IMR-90 (cell line): ENCODE data around the gene STRA6. TPM values are rescaled to one million over a fixed set of nuclear protein-coding genes. Genes with fewer than 3 reads are reported as not detected.

Experiments used
- ATAC-seq: fragments of 200-7000 bp; cut with Tn5 transposase; 2 replicates; pipeline ENCODE4 v1.9.1; 2020; ENCODE audit warnings: low read depth, mild to moderate bottlenecking, moderate library complexity
- BruUV-seq: library from RNA; stranded (reverse); fragments of 400-500 nt; replicated peaks from 2 replicates; lab custom pipeline; 2021; lab: Mats Ljungman, UMichigan
- CTCF ChIA-PET: fragments of 300-600 bp; formaldehyde crosslinking; extraction: SDS; loops from one replicate; lab custom pipeline; 2021; ENCODE audit warnings: antibody characterized with exemption; lab: Yijun Ruan, JAX
- POLR2A ChIA-PET: fragments of 300-600 bp; sonication (Branson Sonifier 250); formaldehyde crosslinking; loops from one replicate; lab custom pipeline; 2022; ENCODE audit warnings: antibody characterized with exemption; ENCODE audit not compliant: unreplicated experiment; lab: Charles Lee
- DNase-seq: peaks from one replicate; pipeline ENCODE4 v3.0.0; 2013
- H2AFZ ChIP-seq: replicated peaks from 2 replicates; pipeline ENCODE3; 2013; ENCODE audit warnings: low read length, mild to moderate bottlenecking; ENCODE audit not compliant: poor library complexity
- H2AK5ac ChIP-seq: 2 replicates; pipeline ENCODE4 v1.6.1; 2013; ENCODE audit warnings: low read depth, low read length, inconsistent platforms
- H2AK9ac ChIP-seq: replicated peaks from 2 replicates; pipeline ENCODE3; 2013; ENCODE audit warnings: mild to moderate bottlenecking, low read depth, low read length, moderate library complexity; ENCODE audit not compliant: poor library complexity
- H2BK120ac ChIP-seq: 2 replicates; pipeline ENCODE4 v1.6.1; 2013; ENCODE audit warnings: low read depth, low read length, inconsistent platforms
- H2BK15ac ChIP-seq: 3 replicates; pipeline ENCODE4 v1.6.1; 2013; ENCODE audit warnings: low read depth, low read length, inconsistent platforms
- H2BK20ac ChIP-seq: 2 replicates; pipeline ENCODE4 v1.6.1; 2013; ENCODE audit warnings: low read depth, mild to moderate bottlenecking, inconsistent platforms, low read length, moderate library complexity
- H2BK5ac ChIP-seq: 2 replicates; pipeline ENCODE4 v1.6.1; 2013; ENCODE audit warnings: mild to moderate bottlenecking, low read depth, low read length, inconsistent platforms; ENCODE audit not compliant: poor library complexity, severe bottlenecking
- H3K14ac ChIP-seq: replicated peaks from 2 replicates; pipeline ENCODE4 v1.6.1; 2013; ENCODE audit warnings: low read depth, low read length, inconsistent platforms
- H3K18ac ChIP-seq: 2 replicates; pipeline ENCODE4 v1.6.1; 2013; ENCODE audit warnings: low read depth, low read length, control low read depth
- H3K23ac ChIP-seq: 2 replicates; pipeline ENCODE4 v1.6.1; 2013; ENCODE audit warnings: low read depth, low read length, inconsistent platforms
- H3K27ac ChIP-seq: 2 replicates; pipeline ENCODE4 v1.5.1; 2013; ENCODE audit warnings: mild to moderate bottlenecking, control low read depth, low read length; ENCODE audit not compliant: insufficient read depth
- H3K27me3 ChIP-seq: 2 replicates; pipeline ENCODE4 v1.6.1; 2013; ENCODE audit warnings: low read length; ENCODE audit not compliant: control insufficient read depth, insufficient read depth
- H3K36me3 ChIP-seq: 2 replicates; pipeline ENCODE4 v1.6.1; 2013; ENCODE audit warnings: low read length, mixed read lengths; ENCODE audit not compliant: control insufficient read depth, insufficient read depth
- H3K4ac ChIP-seq: 2 replicates; pipeline ENCODE4 v1.6.1; 2013; ENCODE audit warnings: low read depth, low read length, inconsistent platforms
- H3K4me1 ChIP-seq: 2 replicates; pipeline ENCODE4 v1.6.1; 2013; ENCODE audit warnings: low read length, mixed read lengths; ENCODE audit not compliant: control insufficient read depth, insufficient read depth
- H3K4me2 ChIP-seq: 2 replicates; pipeline ENCODE4 v1.6.1; 2013; ENCODE audit warnings: low read depth, mild to moderate bottlenecking, control low read depth, low read length, moderate library complexity
- H3K4me3 ChIP-seq: 2 replicates; pipeline ENCODE4 v1.5.1; 2013; ENCODE audit warnings: low read depth, mild to moderate bottlenecking, control low read depth, low read length, moderate library complexity; ENCODE audit not compliant: insufficient read depth
- H3K56ac ChIP-seq: 2 replicates; pipeline ENCODE4 v1.6.1; 2013; ENCODE audit warnings: low read length, inconsistent platforms; ENCODE audit not compliant: insufficient read depth; ENCODE audit errors: extremely low read depth
- H3K79me1 ChIP-seq, 2 experiments: 2 replicates each; pipeline ENCODE4 v1.6.1; 2013; ENCODE audit warnings: low read length in 2 of 2, inconsistent platforms in 1 of 2, low read depth in 1 of 2
- H3K9ac ChIP-seq: 2 replicates; pipeline ENCODE4 v1.6.1; 2013; ENCODE audit warnings: low read depth, low read length, control low read depth
- H3K9me1 ChIP-seq: 2 replicates; pipeline ENCODE4 v1.6.1; 2013; ENCODE audit warnings: low read length, inconsistent platforms; ENCODE audit not compliant: insufficient read depth
- H3K9me3 ChIP-seq: 2 replicates; pipeline ENCODE4 v1.6.1; 2013; ENCODE audit warnings: low read length; ENCODE audit not compliant: control insufficient read depth, insufficient read depth
- H4K20me1 ChIP-seq: 2 replicates; pipeline ENCODE4 v1.6.1; 2013; ENCODE audit warnings: low read length, inconsistent platforms; ENCODE audit not compliant: insufficient read depth
- H4K5ac ChIP-seq: 2 replicates; pipeline ENCODE4 v1.6.1; 2013; ENCODE audit warnings: mild to moderate bottlenecking, low read depth, low read length, control low read depth
- H4K8ac ChIP-seq, 2 experiments: 2 replicates each; pipeline ENCODE4 v1.6.1; 2013; ENCODE audit warnings: low read depth in 2 of 2, low read length in 2 of 2, control low read depth in 1 of 2, inconsistent platforms in 1 of 2
- H4K91ac ChIP-seq: 2 replicates; pipeline ENCODE4 v1.6.1; 2013; ENCODE audit warnings: low read depth, low read length, inconsistent platforms; ENCODE audit not compliant: insufficient read depth
- CEBPB ChIP-seq: IDR thresholded peaks from 2 replicates; pipeline ENCODE4 v1.6.1; 2012; ENCODE audit warnings: low read depth, low read length, improper control_type of control experiment
- CHD1 ChIP-seq: IDR thresholded peaks from 2 replicates; pipeline ENCODE4 v1.6.1; 2012; ENCODE audit warnings: low read depth, low read length, improper control_type of control experiment
- FOS ChIP-seq: fragments of 150-350 bp; IDR thresholded peaks from 2 replicates; pipeline ENCODE4 v1.6.1; 2016; ENCODE audit warnings: low read depth, low read length
- MAFK ChIP-seq: IDR thresholded peaks from 2 replicates; pipeline ENCODE4 v1.6.1; 2012; ENCODE audit warnings: low read depth, low read length, improper control_type of control experiment
- NFE2L2 ChIP-seq: fragments of 150-350 bp; IDR thresholded peaks from 2 replicates; pipeline ENCODE4 v1.6.1; 2016; ENCODE audit warnings: low read depth, mild to moderate bottlenecking, low read length
- POLR2A ChIP-seq: IDR thresholded peaks from 2 replicates; pipeline ENCODE4 v1.6.1; 2012; ENCODE audit warnings: mild to moderate bottlenecking, low read depth, low read length
- RAD21 ChIP-seq: IDR thresholded peaks from 2 replicates; pipeline ENCODE4 v1.6.1; 2012; ENCODE audit warnings: low read length, improper control_type of control experiment
- RCOR1 ChIP-seq: IDR thresholded peaks from 2 replicates; pipeline ENCODE4 v1.6.1; 2012; ENCODE audit warnings: mild to moderate bottlenecking, low read length, improper control_type of control experiment; ENCODE audit not compliant: insufficient replicate concordance
- RFX5 ChIP-seq: IDR thresholded peaks from 2 replicates; pipeline ENCODE4 v1.8.0; 2012; ENCODE audit warnings: low read depth, mild to moderate bottlenecking, low read length, moderate library complexity
- SMC3 ChIP-seq: fragments of 150-350 bp; IDR thresholded peaks from 2 replicates; pipeline ENCODE4 v1.6.1; 2016; ENCODE audit warnings: low read depth, mild to moderate bottlenecking, antibody characterized with exemption, low read length, moderate library complexity
- WGBS, 2 experiments: methylation state at CpG; one replicate each; pipeline versions ENCODE4 v1.1.5 to v1.1.7; 2013; ENCODE audit warnings: missing lambda C conversion rate in 2 of 2; ENCODE audit not compliant: insufficient read length in 1 of 2; ENCODE audit errors: extremely low coverage in 2 of 2; 5-methylcytosine and 5-hydroxymethylcytosine counted together
- dilution Hi-C: fragments of 300-500 bp; cut with HindIII; formaldehyde crosslinking; loops from one replicate; pipeline ENCODE4 v1.14.3; 2018; ENCODE audit warnings: low sequenced_read_pairs; ENCODE audit not compliant: unreplicated experiment
- in situ Hi-C: fragments of 300-500 bp; cut with MboI; formaldehyde crosslinking; loops from 3 replicates; pipeline ENCODE4 v1.14.3; 2019; ENCODE audit warnings: low sequenced_read_pairs, inconsistent platforms, mixed read lengths
- intact Hi-C: fragments of 100-400 bp; cut with micrococcal nuclease; formaldehyde crosslinking; loops from 2 replicates; pipeline ENCODE4 v1.10.0; 2022
- polyA plus RNA-seq, 3 experiments: library from polyadenylated mRNA; depleted of rRNA; stranded (reverse); fragments of >200 nt; gene quantifications; 2 replicates each; pipeline ENCODE4 v1.2.3, GENCODE V29; 2012; ENCODE audit warnings: low replicate concordance in 1 of 3
- total RNA-seq: library from RNA; depleted of rRNA; stranded (reverse); fragments of >200 nt; gene quantifications from 2 replicates; pipeline ENCODE4 v1.2.3, GENCODE V29; 2012
- TF ChIP-seq, protein P1 (sequence below): conservative IDR thresholded peaks from 2 replicates; pipeline ENCODE4 v1.5.1; 2012; ENCODE audit warnings: mild to moderate bottlenecking, low read depth, low read length, improper control_type of control experiment
- TF ChIP-seq, protein P2 (sequence below): fragments of 150-350 bp; IDR thresholded peaks from 2 replicates; pipeline ENCODE4 v1.6.1; 2016; ENCODE audit warnings: low read depth, mild to moderate bottlenecking, low read length, moderate library complexity, borderline replicate concordance

Gene STRA6
- total and polyA plus RNA-seq, 2 of the 4 experiments (the other 2 are of a cell fraction) = 0.17 TPM; not detected in 1

DNA sequence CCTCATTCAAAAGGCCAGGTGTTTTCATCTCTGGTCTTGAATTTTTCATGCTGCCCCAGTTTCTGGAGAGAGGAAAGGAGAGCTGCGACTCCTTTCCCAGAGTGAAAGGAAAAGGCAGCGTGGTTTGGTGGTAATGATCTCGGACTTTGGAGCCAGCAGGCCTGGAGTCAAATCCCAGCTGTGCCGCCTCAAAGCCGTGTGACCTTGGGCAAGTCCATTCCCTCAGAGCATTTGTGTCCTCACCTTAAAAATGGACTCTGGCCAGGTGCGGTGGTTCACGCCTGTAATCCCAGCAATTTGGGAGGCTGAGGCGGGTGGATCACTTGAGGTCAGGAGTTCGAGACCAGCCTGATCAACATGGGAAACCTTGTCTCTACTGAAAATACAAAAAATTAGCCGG lies 28.9 kb upstream of the STRA6 start:
- Histone ChIP-seq H4K8ac (no peak overlapping the region), H2BK120ac (no peak overlapping the region), H2BK15ac (no peak overlapping the region), H3K23ac (no peak overlapping the region), H4K5ac (no peak overlapping the region), H2BK20ac (no peak overlapping the region), H3K36me3 (no peaks in the 10 kb centered on the region), H3K56ac (no peak overlapping the region), H2BK5ac (no peak overlapping the region), H3K18ac (no peak overlapping the region), H3K9me1 (no peaks in the 10 kb centered on the region), H4K20me1 (no peaks in the 10 kb centered on the region), H3K27ac (no peak overlapping the region), H3K79me1 (no peaks in the 10 kb centered on the region), H3K14ac (no peak overlapping the region), H2AK5ac (no peak overlapping the region), H3K9ac (no peak overlapping the region), H3K27me3 (peaks cover 67% of the 10 kb centered on the region), H3K4me1 (no peaks in the 10 kb centered on the region), H3K9me3 (no peaks in the 10 kb centered on the region), H4K91ac (no peak overlapping the region), H3K4me2 (no peak overlapping the region), H2AK9ac (no peak overlapping the region), H3K4me3 (no peak overlapping the region), H3K4ac (no peak overlapping the region), H2AFZ (no peak overlapping the region)
- POLR2A ChIA-PET = no interaction called here
- DNase-seq = no peak
- BruUV-seq = no TSS peak
- in situ Hi-C loops = no loop called here
- CTCF ChIA-PET = no interaction called here
- dilution Hi-C loops = no loop called here
- WGBS, 2 experiments = 91% methylated on average over 4 of the region's 10 CpGs; no CpG with 5 or more reads in 1 of the 2 experiments
- ATAC-seq = no peak
- TF ChIP-seq RCOR1 (no peak), MAFK (no peak), RFX5 (no peak), RAD21 (no peak), FOS (no peak), NFE2L2 (no peak), CEBPB (no peak), POLR2A (no peak), SMC3 (no peak), CHD1 (no peak)
- TF ChIP-seq, protein P1, sequence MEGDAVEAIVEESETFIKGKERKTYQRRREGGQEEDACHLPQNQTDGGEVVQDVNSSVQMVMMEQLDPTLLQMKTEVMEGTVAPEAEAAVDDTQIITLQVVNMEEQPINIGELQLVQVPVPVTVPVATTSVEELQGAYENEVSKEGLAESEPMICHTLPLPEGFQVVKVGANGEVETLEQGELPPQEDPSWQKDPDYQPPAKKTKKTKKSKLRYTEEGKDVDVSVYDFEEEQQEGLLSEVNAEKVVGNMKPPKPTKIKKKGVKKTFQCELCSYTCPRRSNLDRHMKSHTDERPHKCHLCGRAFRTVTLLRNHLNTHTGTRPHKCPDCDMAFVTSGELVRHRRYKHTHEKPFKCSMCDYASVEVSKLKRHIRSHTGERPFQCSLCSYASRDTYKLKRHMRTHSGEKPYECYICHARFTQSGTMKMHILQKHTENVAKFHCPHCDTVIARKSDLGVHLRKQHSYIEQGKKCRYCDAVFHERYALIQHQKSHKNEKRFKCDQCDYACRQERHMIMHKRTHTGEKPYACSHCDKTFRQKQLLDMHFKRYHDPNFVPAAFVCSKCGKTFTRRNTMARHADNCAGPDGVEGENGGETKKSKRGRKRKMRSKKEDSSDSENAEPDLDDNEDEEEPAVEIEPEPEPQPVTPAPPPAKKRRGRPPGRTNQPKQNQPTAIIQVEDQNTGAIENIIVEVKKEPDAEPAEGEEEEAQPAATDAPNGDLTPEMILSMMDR = no peak
- TF ChIP-seq, protein P2, sequence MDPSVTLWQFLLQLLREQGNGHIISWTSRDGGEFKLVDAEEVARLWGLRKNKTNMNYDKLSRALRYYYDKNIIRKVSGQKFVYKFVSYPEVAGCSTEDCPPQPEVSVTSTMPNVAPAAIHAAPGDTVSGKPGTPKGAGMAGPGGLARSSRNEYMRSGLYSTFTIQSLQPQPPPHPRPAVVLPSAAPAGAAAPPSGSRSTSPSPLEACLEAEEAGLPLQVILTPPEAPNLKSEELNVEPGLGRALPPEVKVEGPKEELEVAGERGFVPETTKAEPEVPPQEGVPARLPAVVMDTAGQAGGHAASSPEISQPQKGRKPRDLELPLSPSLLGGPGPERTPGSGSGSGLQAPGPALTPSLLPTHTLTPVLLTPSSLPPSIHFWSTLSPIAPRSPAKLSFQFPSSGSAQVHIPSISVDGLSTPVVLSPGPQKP = no peak
- intact Hi-C loops = no loop called here
